ENCODE measurements around the gene KLHL9. TPM values are rescaled to one million over a fixed set of nuclear protein-coding genes. Genes with fewer than 3 reads are reported as not detected.

The KLHL9 gene
- polyA plus RNA-seq, 2 donors: 5.0 to 5.9 TPM

- Histone ChIP-seq H3K4me1 (ENCODE audit: control insufficient read depth in 2 of 2, insufficient read depth in 2 of 2, low read length in 1 of 2) (peaks cover 0 to 3% of the 10 kb centered on the region in 2 donors), H3K27ac (ENCODE audit: low read depth in 2 of 2, low read length in 1 of 2) (no peak overlapping the region), H3K4me3 (ENCODE audit: low read depth in 1 of 2, low read length in 2 of 2) (no peak overlapping the region), H3K27me3 (ENCODE audit: control insufficient read depth in 1 of 2, insufficient read depth in 2 of 2, low read length in 2 of 2) (no peaks in the 10 kb centered on the region), H3K36me3 (ENCODE audit: control insufficient read depth in 2 of 2, insufficient read depth in 2 of 2, low read length in 1 of 2) (peaks cover 0 to 2% of the 10 kb centered on the region in 2 donors), H3K9me3 (ENCODE audit: control insufficient read depth in 2 of 2, insufficient read depth in 1 of 2, low read depth in 1 of 2, low read length in 1 of 2) (no peaks in the 10 kb centered on the region)
- 57 to 68% methylated on average over 2 of the region's 2 CpGs for WGBS, 2 donors
Observed at GRCh38 chr9:21320465-21320864, 14.7 kb downstream of the KLHL9 start.

- Histone ChIP-seq H3K4me3 (ENCODE audit: low read depth in 1 of 2, low read length in 2 of 2) (no peak overlapping the region), H3K4me1 (ENCODE audit: control insufficient read depth in 2 of 2, insufficient read depth in 2 of 2, low read length in 1 of 2) (peaks cover 0 to 3% of the 10 kb centered on the region in 2 donors), H3K27ac (ENCODE audit: low read depth in 2 of 2, low read length in 1 of 2) (no peak overlapping the region), H3K9me3 (ENCODE audit: control insufficient read depth in 2 of 2, insufficient read depth in 1 of 2, low read depth in 1 of 2, low read length in 1 of 2) (no peaks in the 10 kb centered on the region), H3K27me3 (ENCODE audit: control insufficient read depth in 1 of 2, insufficient read depth in 2 of 2, low read length in 2 of 2) (no peaks in the 10 kb centered on the region), H3K36me3 (ENCODE audit: control insufficient read depth in 2 of 2, insufficient read depth in 2 of 2, low read length in 1 of 2) (no peaks in the 10 kb centered on the region)
- 17 to 21% methylated on average over 7 of the region's 7 CpGs for WGBS, 2 donors
Observed at GRCh38 chr9:21317956-21318923, 17.0 kb downstream of the KLHL9 start.

GRCh38 chr9:21316860-21317259, 18.3 kb downstream of the KLHL9 start:
- Histone ChIP-seq H3K27me3 (ENCODE audit: control insufficient read depth in 1 of 2, insufficient read depth in 2 of 2, low read length in 2 of 2) (no peaks in the 10 kb centered on the region), H3K36me3 (ENCODE audit: control insufficient read depth in 2 of 2, insufficient read depth in 2 of 2, low read length in 1 of 2) (no peaks in the 10 kb centered on the region), H3K9me3 (ENCODE audit: control insufficient read depth in 2 of 2, insufficient read depth in 1 of 2, low read depth in 1 of 2, low read length in 1 of 2) (no peaks in the 10 kb centered on the region), H3K27ac (ENCODE audit: low read depth in 2 of 2, low read length in 1 of 2) (peak overlapping the region in 1 of 2 donors; percentile 31), H3K4me1 (ENCODE audit: control insufficient read depth in 2 of 2, insufficient read depth in 2 of 2, low read length in 1 of 2) (peaks cover 0 to 3% of the 10 kb centered on the region in 2 donors), H3K4me3 (ENCODE audit: low read depth in 1 of 2, low read length in 2 of 2) (no peak overlapping the region)
- WGBS, 2 donors: 11 to 12% methylated on average over 3 of the region's 3 CpGs

GRCh38 chr9:21316032-21316842, 19.0 kb downstream of the KLHL9 start:
- Histone ChIP-seq H3K27me3 (ENCODE audit: control insufficient read depth in 1 of 2, insufficient read depth in 2 of 2, low read length in 2 of 2) (no peaks in the 10 kb centered on the region), H3K4me1 (ENCODE audit: control insufficient read depth in 2 of 2, insufficient read depth in 2 of 2, low read length in 1 of 2) (peaks cover 0 to 3% of the 10 kb centered on the region in 2 donors), H3K27ac (ENCODE audit: low read depth in 2 of 2, low read length in 1 of 2) (no peak overlapping the region), H3K9me3 (ENCODE audit: control insufficient read depth in 2 of 2, insufficient read depth in 1 of 2, low read depth in 1 of 2, low read length in 1 of 2) (no peaks in the 10 kb centered on the region), H3K36me3 (ENCODE audit: control insufficient read depth in 2 of 2, insufficient read depth in 2 of 2, low read length in 1 of 2) (no peaks in the 10 kb centered on the region), H3K4me3 (ENCODE audit: low read depth in 1 of 2, low read length in 2 of 2) (no peak overlapping the region)
- WGBS, 2 donors: 23 to 25% methylated on average over 8 of the region's 8 CpGs

- Histone ChIP-seq H3K4me1 (ENCODE audit: control insufficient read depth in 2 of 2, insufficient read depth in 2 of 2, low read length in 1 of 2) (peaks cover 0 to 3% of the 10 kb centered on the region in 2 donors), H3K27ac (ENCODE audit: low read depth in 2 of 2, low read length in 1 of 2) (no peak overlapping the region), H3K4me3 (ENCODE audit: low read depth in 1 of 2, low read length in 2 of 2) (no peak overlapping the region), H3K27me3 (ENCODE audit: control insufficient read depth in 1 of 2, insufficient read depth in 2 of 2, low read length in 2 of 2) (no peaks in the 10 kb centered on the region), H3K36me3 (ENCODE audit: control insufficient read depth in 2 of 2, insufficient read depth in 2 of 2, low read length in 1 of 2) (no peaks in the 10 kb centered on the region), H3K9me3 (ENCODE audit: control insufficient read depth in 2 of 2, insufficient read depth in 1 of 2, low read depth in 1 of 2, low read length in 1 of 2) (no peaks in the 10 kb centered on the region)
- 88 to 90% methylated on average over 2 of the region's 2 CpGs for WGBS, 2 donors
Observed at GRCh38 chr9:21314152-21314551, 21.1 kb downstream of the KLHL9 start.

- no peak overlapping the region for H3K4me3 ChIP-seq (ENCODE audit: low read depth in 1 of 2, low read length in 2 of 2)
- H3K27me3 ChIP-seq (ENCODE audit: control insufficient read depth in 1 of 2, insufficient read depth in 2 of 2, low read length in 2 of 2): no peaks in the 10 kb centered on the region
- no peak overlapping the region for H3K27ac ChIP-seq (ENCODE audit: low read depth in 2 of 2, low read length in 1 of 2)
- peaks cover 0 to 3% of the 10 kb centered on the region in 2 donors for H3K4me1 ChIP-seq (ENCODE audit: control insufficient read depth in 2 of 2, insufficient read depth in 2 of 2, low read length in 1 of 2)
- H3K36me3 ChIP-seq (ENCODE audit: control insufficient read depth in 2 of 2, insufficient read depth in 2 of 2, low read length in 1 of 2): no peaks in the 10 kb centered on the region
- H3K9me3 ChIP-seq (ENCODE audit: control insufficient read depth in 2 of 2, insufficient read depth in 1 of 2, low read depth in 1 of 2, low read length in 1 of 2): no peaks in the 10 kb centered on the region
- 81 to 85% methylated on average over 1 of the region's 1 CpG for WGBS, 2 donors
Observed at GRCh38 chr9:21311889-21312288, 23.3 kb downstream of the KLHL9 start.

GRCh38 chr9:21305213-21305612, 30.0 kb downstream of the KLHL9 start, which contains the start of gene IFNA5:
IFNA5 (minus strand) TSS chr9:21305313; CDS start chr9:21305256, 57 bp downstream.
- Histone ChIP-seq H3K36me3 (ENCODE audit: control insufficient read depth in 2 of 2, insufficient read depth in 2 of 2, low read length in 1 of 2) (no peaks in the 10 kb centered on the region), H3K9me3 (ENCODE audit: control insufficient read depth in 2 of 2, insufficient read depth in 1 of 2, low read depth in 1 of 2, low read length in 1 of 2) (no peaks in the 10 kb centered on the region), H3K4me3 (ENCODE audit: low read depth in 1 of 2, low read length in 2 of 2) (no peak within 1 kb of the TSS), H3K27ac (ENCODE audit: low read depth in 2 of 2, low read length in 1 of 2) (no peak within 1 kb of the TSS), H3K4me1 (ENCODE audit: control insufficient read depth in 2 of 2, insufficient read depth in 2 of 2, low read length in 1 of 2) (no peaks in the 10 kb centered on the region), H3K27me3 (ENCODE audit: control insufficient read depth in 1 of 2, insufficient read depth in 2 of 2, low read length in 2 of 2) (no peaks in the 10 kb centered on the region)
- WGBS, 2 donors: 88 to 91% methylated on average over 2 of the region's 2 CpGs

GRCh38 chr9:21295992-21296391, 39.2 kb downstream of the KLHL9 start:
- no peak overlapping the region for H3K4me3 ChIP-seq (ENCODE audit: low read depth in 1 of 2, low read length in 2 of 2)
- WGBS, 2 donors: 94% methylated on average over 1 of the region's 1 CpG
- no peaks in the 10 kb centered on the region for H3K4me1 ChIP-seq (ENCODE audit: control insufficient read depth in 2 of 2, insufficient read depth in 2 of 2, low read length in 1 of 2)
- no peaks in the 10 kb centered on the region for H3K27me3 ChIP-seq (ENCODE audit: control insufficient read depth in 1 of 2, insufficient read depth in 2 of 2, low read length in 2 of 2)
- H3K36me3 ChIP-seq (ENCODE audit: control insufficient read depth in 2 of 2, insufficient read depth in 2 of 2, low read length in 1 of 2): no peaks in the 10 kb centered on the region
- H3K27ac ChIP-seq (ENCODE audit: low read depth in 2 of 2, low read length in 1 of 2): no peak overlapping the region
- no peaks in the 10 kb centered on the region for H3K9me3 ChIP-seq (ENCODE audit: control insufficient read depth in 2 of 2, insufficient read depth in 1 of 2, low read depth in 1 of 2, low read length in 1 of 2)

- no peak overlapping the region for H3K4me3 ChIP-seq (ENCODE audit: low read depth in 1 of 2, low read length in 2 of 2)
- H3K27ac ChIP-seq (ENCODE audit: low read depth in 2 of 2, low read length in 1 of 2): peak overlapping the region in 1 of 2 donors; percentile 70
- WGBS, 2 donors: 55 to 66% methylated on average over 6 of the region's 6 CpGs
- H3K9me3 ChIP-seq (ENCODE audit: control insufficient read depth in 2 of 2, insufficient read depth in 1 of 2, low read depth in 1 of 2, low read length in 1 of 2): no peaks in the 10 kb centered on the region
- H3K4me1 ChIP-seq (ENCODE audit: control insufficient read depth in 2 of 2, insufficient read depth in 2 of 2, low read length in 1 of 2): no peaks in the 10 kb centered on the region
- no peaks in the 10 kb centered on the region for H3K36me3 ChIP-seq (ENCODE audit: control insufficient read depth in 2 of 2, insufficient read depth in 2 of 2, low read length in 1 of 2)
- no peaks in the 10 kb centered on the region for H3K27me3 ChIP-seq (ENCODE audit: control insufficient read depth in 1 of 2, insufficient read depth in 2 of 2, low read length in 2 of 2)
Observed at GRCh38 chr9:21294904-21295538, 40.2 kb downstream of the KLHL9 start.
